ENCODE measurements around the gene FGF18.
A peak's percentile ranks its signal among the peaks of the same experiment; 100 is the strongest.
"Not testable (repeated sequence)": the region's sequence is repeated elsewhere in the genome, so short reads cannot be mapped to it uniquely, and the experiment has no call there.

FGF18 gene

GRCh38 chr5:171387345-171387969 lies 32.0 kb upstream of the FGF18 start, which contains the start of gene NPM1:
Gene NPM1, plus strand, starts transcription at chr5:171387849. Its CDS starts 100 bp downstream, at chr5:171387949.
- Histone ChIP-seq H3K4me3 (peak within 1 kb of the TSS; percentile 82 to 99 (median 94)), H3K9ac (peak within 1 kb of the TSS; percentile 91 to 99 (median 96)), H3K36me3 (peaks cover 24 to 40% (median 40%) of the 10 kb centered on the region in 11 experiments), H3K4me2 (peak within 1 kb of the TSS; percentile 81 to 98 (median 91)), H3K9me3 (replicated peaks in 1 of 11) (peaks cover 0 to 9% (median 0%) of the 10 kb centered on the region in 11 experiments; a peak in 3 of 22 replicates), H3K27ac (peak within 1 kb of the TSS; percentile 82 to 98 (median 93)), H3K27me3 (no peaks in the 10 kb centered on the region), H4K20me1 (peaks cover 44 to 48% (median 47%) of the 10 kb centered on the region in 11 experiments), H3K4me1 (peaks cover 27 to 38% (median 34%) of the 10 kb centered on the region in 10 experiments)
- no peak for TF ChIP-seq Cebpa-rat (IDR thresholded peaks at IDR 0.05)

GRCh38 chr5:171387970-171388815 lies 31.3 kb upstream of the FGF18 start:
- peaks cover 0 to 9% (median 0%) of the 10 kb centered on the region in 11 experiments; a peak in 3 of 22 replicates for H3K9me3 ChIP-seq (replicated peaks in 1 of 11)
- peaks cover 27 to 40% (median 34%) of the 10 kb centered on the region in 10 experiments for H3K4me1 ChIP-seq
- H3K4me3 ChIP-seq, result peak overlapping the region; percentile 82 to 99 (median 94)
- peak overlapping the region; percentile 82 to 98 (median 93) for H3K27ac ChIP-seq
- peaks cover 32 to 48% (median 47%) of the 10 kb centered on the region in 11 experiments for H3K36me3 ChIP-seq
- no peak for TF ChIP-seq Cebpa-rat (IDR thresholded peaks at IDR 0.05)
- H4K20me1 ChIP-seq, result peaks cover 52 to 55% (median 54%) of the 10 kb centered on the region in 11 experiments
- H3K27me3 ChIP-seq, result no peaks in the 10 kb centered on the region
- peak overlapping the region; percentile 91 to 99 (median 96) for H3K9ac ChIP-seq
- peak overlapping the region; percentile 68 to 98 (median 87) for H3K4me2 ChIP-seq

GRCh38 chr5:171388816-171389168 lies 30.7 kb upstream of the FGF18 start:
- H3K4me2 ChIP-seq, result peak overlapping the region; percentile 68 to 98 (median 87)
- peaks cover 0 to 9% (median 0%) of the 10 kb centered on the region in 11 experiments; a peak in 3 of 22 replicates for H3K9me3 ChIP-seq (replicated peaks in 1 of 11)
- H3K4me1 ChIP-seq, result peaks cover 27 to 40% (median 34%) of the 10 kb centered on the region in 10 experiments
- peak overlapping the region; percentile 82 to 98 (median 93); a peak in 21 of 22 replicates for H3K27ac ChIP-seq
- no peaks in the 10 kb centered on the region for H3K27me3 ChIP-seq
- H4K20me1 ChIP-seq, result peaks cover 58 to 61% (median 60%) of the 10 kb centered on the region in 11 experiments
- peaks cover 38 to 54% (median 53%) of the 10 kb centered on the region in 11 experiments for H3K36me3 ChIP-seq
- H3K9ac ChIP-seq, result peak overlapping the region; percentile 91 to 99 (median 96)
- peak overlapping the region; percentile 82 to 99 (median 94) for H3K4me3 ChIP-seq
- TF ChIP-seq Cebpa-rat (IDR thresholded peaks at IDR 0.05), result no peak

- H3K9me3 ChIP-seq (replicated peaks in 1 of 11), result peaks cover 0 to 9% (median 0%) of the 10 kb centered on the region in 11 experiments; a peak in 3 of 22 replicates
- H3K4me1 ChIP-seq, result peaks cover 27 to 40% (median 35%) of the 10 kb centered on the region in 10 experiments
- no peak for TF ChIP-seq Cebpa-rat (IDR thresholded peaks at IDR 0.05)
- peak overlapping the region; percentile 68 to 98 (median 87) for H3K4me2 ChIP-seq
- H3K9ac ChIP-seq, result peak overlapping the region; percentile 91 to 99 (median 96); a peak in 21 of 22 replicates
- peak overlapping the region in 9 of 10 experiments; percentile 86 to 99 (median 94); a peak in 17 of 20 replicates for H3K4me3 ChIP-seq
- 0 out of 22 replicates have a peak overlapping the region, but pooled peaks of 1 of the 11 experiments have one; percentile 4 for H3K27ac ChIP-seq
- H3K27me3 ChIP-seq, result no peaks in the 10 kb centered on the region
- H4K20me1 ChIP-seq, result peaks cover 81 to 84% (median 83%) of the 10 kb centered on the region in 11 experiments
- peaks cover 60 to 77% (median 76%) of the 10 kb centered on the region in 11 experiments for H3K36me3 ChIP-seq
Measured at GRCh38 chr5:171390883-171391677, 28.4 kb upstream of the FGF18 start.

- Histone ChIP-seq H3K4me2 (peak overlapping the region; percentile 68 to 98 (median 87); a peak in 21 of 22 replicates), H4K20me1 (peaks cover 91 to 94% (median 93%) of the 10 kb centered on the region in 11 experiments), H3K9me3 (replicated peaks in 1 of 11) (peaks cover 0 to 9% (median 0%) of the 10 kb centered on the region in 11 experiments; a peak in 3 of 22 replicates), H3K27ac (no peak overlapping the region), H3K4me1 (peaks cover 22 to 33% (median 29%) of the 10 kb centered on the region in 10 experiments), H3K4me3 (peak overlapping the region in 5 of 10 experiments; percentile 2 to 99 (median 90); a peak in 6 of 20 replicates), H3K27me3 (no peaks in the 10 kb centered on the region), H3K9ac (peak overlapping the region in 2 of 11 experiments; percentile 25; a peak in 3 of 22 replicates), H3K36me3 (peaks cover 70 to 87% (median 86%) of the 10 kb centered on the region in 11 experiments)
- no peak for TF ChIP-seq Cebpa-rat (IDR thresholded peaks at IDR 0.05)
Measured at GRCh38 chr5:171391996-171392577, 27.4 kb upstream of the FGF18 start.

- H3K4me3 ChIP-seq, result peak overlapping the region in 2 of 10 experiments; percentile 90; a peak in 2 of 20 replicates
- H3K27ac ChIP-seq, result no peak overlapping the region
- peaks cover 0 to 9% (median 0%) of the 10 kb centered on the region in 11 experiments; a peak in 3 of 22 replicates for H3K9me3 ChIP-seq (replicated peaks in 1 of 11)
- TF ChIP-seq Cebpa-rat (IDR thresholded peaks at IDR 0.05), result no peak
- H3K36me3 ChIP-seq, result peaks cover 76 to 93% (median 92%) of the 10 kb centered on the region in 11 experiments
- peaks cover 22 to 33% (median 28%) of the 10 kb centered on the region in 10 experiments for H3K4me1 ChIP-seq
- no peak overlapping the region; a peak in 1 of 22 replicates for H3K9ac ChIP-seq
- peaks cover 96 to 100% (median 99%) of the 10 kb centered on the region in 11 experiments for H4K20me1 ChIP-seq
- H3K4me2 ChIP-seq, result peak overlapping the region in 5 of 11 experiments; percentile 68 to 98 (median 86); a peak in 9 of 22 replicates
- H3K27me3 ChIP-seq, result no peaks in the 10 kb centered on the region
Measured at GRCh38 chr5:171392585-171393159, 26.8 kb upstream of the FGF18 start.

GRCh38 chr5:171395042-171395441 lies 24.4 kb upstream of the FGF18 start:
- no peaks in the 10 kb centered on the region for H3K27me3 ChIP-seq
- no peak overlapping the region for H3K9ac ChIP-seq
- peaks cover 100% of the 10 kb centered on the region in 11 experiments for H4K20me1 ChIP-seq
- peaks cover 22 to 33% (median 27%) of the 10 kb centered on the region in 10 experiments for H3K4me1 ChIP-seq
- H3K36me3 ChIP-seq, result peaks cover 99 to 100% (median 100%) of the 10 kb centered on the region in 11 experiments
- no peak for TF ChIP-seq Cebpa-rat (IDR thresholded peaks at IDR 0.05)
- H3K4me3 ChIP-seq, result no peak overlapping the region
- no peak overlapping the region for H3K27ac ChIP-seq
- no peak overlapping the region for H3K4me2 ChIP-seq
- peaks cover 0 to 18% (median 12%) of the 10 kb centered on the region in 11 experiments; a peak in 16 of 22 replicates for H3K9me3 ChIP-seq (replicated peaks in 1 of 11)

- not testable (repeated sequence) for H3K4me3 ChIP-seq, H3K27ac ChIP-seq, H3K4me2 ChIP-seq, H3K9ac ChIP-seq, H3K27me3 ChIP-seq
- Histone ChIP-seq H4K20me1 (peaks cover 99 to 100% (median 100%) of the 10 kb centered on the region in 11 experiments), H3K9me3 (replicated peaks in 1 of 11) (peaks cover 9 to 33% (median 28%) of the 10 kb centered on the region in 11 experiments; a peak in 21 of 22 replicates), H3K36me3 (peaks cover 100% of the 10 kb centered on the region in 11 experiments), H3K4me1 (peaks cover 7 to 18% (median 12%) of the 10 kb centered on the region in 10 experiments; a peak in 19 of 20 replicates)
Measured at GRCh38 chr5:171396583-171396982, 22.9 kb upstream of the FGF18 start.
